Measurements from ENCODE around the gene GDF2. TPM values are rescaled to one million over a fixed set of nuclear protein-coding genes. Genes with fewer than 3 reads are reported as not detected.

Gene GDF2
- polyA plus RNA-seq, 1 donor from 2014 or later = not detected

GRCh38 chr10:47282005-47282656 lies 40.1 kb upstream of the GDF2 start:
- Histone ChIP-seq H3K79me2 (replicated peaks; ENCODE audit: insufficient read depth, low read length) (no peaks in the 10 kb centered on the region), H3F3A (ENCODE audit: insufficient read depth, low read length, poor library complexity, severe bottlenecking) (no peaks in the 10 kb centered on the region), H3K36me3 (ENCODE audit: insufficient read depth, low read length) (no peaks in the 10 kb centered on the region), H3K4me2 (ENCODE audit: low read length) (no peak overlapping the region), H3K9ac (ENCODE audit: low read length) (no peak overlapping the region), H3K9me3 (ENCODE audit: low read length) (no peaks in the 10 kb centered on the region), H2AFZ (ENCODE audit: low read depth, low read length) (no peak overlapping the region), H3K4me3 (ENCODE audit: low read length) (no peak overlapping the region), H4K20me1 (ENCODE audit: insufficient read depth) (no peaks in the 10 kb centered on the region), H3K27ac (ENCODE audit: low read length) (no peak overlapping the region), H3K9me2 (ENCODE audit: insufficient read depth, low read length) (no peaks in the 10 kb centered on the region), H3K27me3 (ENCODE audit: insufficient read depth, low read depth, low read length) (no peaks in the 10 kb centered on the region)
- no peak for TF ChIP-seq CTCF (IDR thresholded peaks at IDR 0.05; ENCODE audit: poor library complexity, severe bottlenecking)
- no peak for TF ChIP-seq EP300 (conservative IDR thresholded peaks at IDR 0.05; ENCODE audit: poor library complexity, severe bottlenecking)
- TF ChIP-seq REST (IDR thresholded peaks at IDR 0.05; ENCODE audit: borderline replicate concordance) = no peak
- no peak for TF ChIP-seq POLR2AphosphoS5 (IDR thresholded peaks at IDR 0.05)
- no peak for TF ChIP-seq EZH2 (IDR thresholded peaks at IDR 0.05; ENCODE audit: borderline replicate concordance, insufficient read depth, low read length, poor library complexity, severe bottlenecking)
- TF ChIP-seq MXI1 (conservative IDR thresholded peaks at IDR 0.05; ENCODE audit: poor library complexity, severe bottlenecking) = no peak
- TF ChIP-seq TAF1 (IDR thresholded peaks at IDR 0.05; ENCODE audit: low read depth) = no peak
- TF ChIP-seq RAD21 (conservative IDR thresholded peaks at IDR 0.05) = no peak
- no peak for TF ChIP-seq SMC3 (conservative IDR thresholded peaks at IDR 0.05; ENCODE audit: poor library complexity)

- H3F3A ChIP-seq (ENCODE audit: insufficient read depth, low read length, poor library complexity, severe bottlenecking) = no peaks in the 10 kb centered on the region
- no peak overlapping the region for H3K4me2 ChIP-seq (ENCODE audit: low read length)
- H3K9ac ChIP-seq (ENCODE audit: low read length) = no peak overlapping the region
These were observed 39.6 kb upstream of the GDF2 start for GRCh38 chr10:47282657-47283018.

More at GRCh38 chr10:47282657-47283018, 39.6 kb upstream of the GDF2 start:
- TF ChIP-seq CTCF (IDR thresholded peaks at IDR 0.05; ENCODE audit: poor library complexity, severe bottlenecking) (no peak), REST (IDR thresholded peaks at IDR 0.05; ENCODE audit: borderline replicate concordance) (no peak), RAD21 (conservative IDR thresholded peaks at IDR 0.05) (no peak)
- Histone ChIP-seq H4K20me1 (ENCODE audit: insufficient read depth) (no peaks in the 10 kb centered on the region), H3K9me2 (ENCODE audit: insufficient read depth, low read length) (no peaks in the 10 kb centered on the region), H3K4me3 (ENCODE audit: low read length) (no peak overlapping the region), H3K27ac (ENCODE audit: low read length) (no peak overlapping the region), H3K9me3 (ENCODE audit: low read length) (no peaks in the 10 kb centered on the region), H2AFZ (ENCODE audit: low read depth, low read length) (no peak overlapping the region), H3K27me3 (ENCODE audit: insufficient read depth, low read depth, low read length) (no peaks in the 10 kb centered on the region), H3K36me3 (ENCODE audit: insufficient read depth, low read length) (no peaks in the 10 kb centered on the region), H3K79me2 (replicated peaks; ENCODE audit: insufficient read depth, low read length) (no peaks in the 10 kb centered on the region)

All from neural cell (in vitro differentiated cells).